Measurements from ENCODE around the gene PLN. TPM values are rescaled to one million over a fixed set of nuclear protein-coding genes. Genes with fewer than 3 reads are reported as not detected.

Gene PLN
- total RNA-seq: 7.7 TPM

- no peak for DNase-seq
Observed at GRCh38 chr6:118548136-118548535, at the start of gene PLN. PLN (plus strand) TSS chr6:118548296; CDS start chr6:118558922, 10,626 bp downstream.

- no peak for DNase-seq
Observed at GRCh38 chr6:118500130-118501015, 47.7 kb upstream of the PLN start.

- no peak for DNase-seq
Observed at GRCh38 chr6:118501099-118501498, 47.0 kb upstream of the PLN start.

GRCh38 chr6:118501765-118502164 lies 46.3 kb upstream of the PLN start:
- DNase-seq: no peak

- DNase-seq: no peak
Observed at GRCh38 chr6:118502169-118502568, 45.9 kb upstream of the PLN start.

- no peak for DNase-seq
Observed at GRCh38 chr6:118504611-118505010, 43.5 kb upstream of the PLN start.

- no peak for DNase-seq
Observed at GRCh38 chr6:118505656-118506055, 42.4 kb upstream of the PLN start.

GRCh38 chr6:118506071-118506638 lies 41.9 kb upstream of the PLN start:
- no peak for DNase-seq

GRCh38 chr6:118507636-118508035 lies 40.5 kb upstream of the PLN start:
- DNase-seq: no peak

- DNase-seq: no peak
Observed at GRCh38 chr6:118509009-118509617, 39.0 kb upstream of the PLN start.

GRCh38 chr6:118511930-118512715 lies 36.0 kb upstream of the PLN start:
- DNase-seq: no peak

- DNase-seq: no peak
Observed at GRCh38 chr6:118514689-118515088, 33.4 kb upstream of the PLN start.

- DNase-seq: no peak
Observed at GRCh38 chr6:118522422-118522821, 25.7 kb upstream of the PLN start.

- DNase-seq: no peak
Observed at GRCh38 chr6:118523216-118523615, 24.9 kb upstream of the PLN start.

GRCh38 chr6:118524686-118525085 lies 23.4 kb upstream of the PLN start:
- no peak for DNase-seq

- DNase-seq: no peak
Observed at GRCh38 chr6:118525913-118526780, 21.9 kb upstream of the PLN start.

GRCh38 chr6:118528129-118528528 lies 20.0 kb upstream of the PLN start:
- DNase-seq: no peak

GRCh38 chr6:118529756-118530155 lies 18.3 kb upstream of the PLN start:
- no peak for DNase-seq

- no peak for DNase-seq
Observed at GRCh38 chr6:118530942-118531341, 17.2 kb upstream of the PLN start.

GRCh38 chr6:118535176-118535844 lies 12.8 kb upstream of the PLN start:
- no peak for DNase-seq

GRCh38 chr6:118536478-118536877 lies 11.6 kb upstream of the PLN start:
- no peak for DNase-seq
